NCI-H460 (cell line): ENCODE data around the gene PELI2. TPM values are rescaled to one million over a fixed set of nuclear protein-coding genes. Genes with fewer than 3 reads are reported as not detected.

Experiments used
- DNase-seq: peaks from one replicate; pipeline ENCODE4 v3.0.0-alpha.2; 2016; ENCODE audit warnings: low read depth; ENCODE audit errors: extremely low read depth
- total RNA-seq: library from RNA; depleted of rRNA; stranded (reverse); fragments of >200 nt; shearing (Covaris generic); gene quantifications from 2 replicates; pipeline ENCODE4 v1.2.3, GENCODE V29; 2014

PELI2 gene
- total RNA-seq, 1 experiment from 2014 or later = 44.6 TPM

- no peak for DNase-seq
Measured at GRCh38 chr14:56284641-56285040, 166.4 kb downstream of the PELI2 start.

- DNase-seq = no peak
Measured at GRCh38 chr14:56289155-56289554, 170.9 kb downstream of the PELI2 start.

- no peak for DNase-seq
Measured at GRCh38 chr14:56290195-56290594, 172.0 kb downstream of the PELI2 start.

GRCh38 chr14:56292970-56293369 is 174.8 kb downstream of the PELI2 start:
- DNase-seq = no peak

GRCh38 chr14:56293506-56293905 is 175.3 kb downstream of the PELI2 start:
- DNase-seq = no peak

- no peak for DNase-seq
Measured at GRCh38 chr14:56294128-56294527, 175.9 kb downstream of the PELI2 start.

- DNase-seq = no peak
Measured at GRCh38 chr14:56295743-56296142, 177.5 kb downstream of the PELI2 start.

GRCh38 chr14:56297449-56297848 is 179.2 kb downstream of the PELI2 start:
- DNase-seq = no peak

GRCh38 chr14:56299306-56299984 is 181.2 kb downstream of the PELI2 start:
- no peak for DNase-seq

GRCh38 chr14:56300495-56300894 is 182.3 kb downstream of the PELI2 start:
- no peak for DNase-seq

- no peak for DNase-seq
Measured at GRCh38 chr14:56304456-56304855, 186.2 kb downstream of the PELI2 start.

GRCh38 chr14:56309198-56309597 is 191.0 kb downstream of the PELI2 start:
- no peak for DNase-seq

- no peak for DNase-seq
Measured at GRCh38 chr14:56310643-56311042, 192.4 kb downstream of the PELI2 start.

- no peak for DNase-seq
Measured at GRCh38 chr14:56313789-56314188, 195.6 kb downstream of the PELI2 start.

- DNase-seq = no peak
Measured at GRCh38 chr14:56318393-56319115, 200.3 kb downstream of the PELI2 start.

- DNase-seq = no peak
Measured at GRCh38 chr14:56321861-56322260, 203.7 kb downstream of the PELI2 start.

- DNase-seq = no peak
Measured at GRCh38 chr14:56322531-56322930, 204.3 kb downstream of the PELI2 start.

- no peak for DNase-seq
Measured at GRCh38 chr14:56324454-56324853, 206.2 kb downstream of the PELI2 start.

GRCh38 chr14:56324856-56325699 is 206.9 kb downstream of the PELI2 start:
- no peak for DNase-seq

GRCh38 chr14:56328021-56328420 is 209.8 kb downstream of the PELI2 start:
- DNase-seq = no peak

- DNase-seq = no peak
Measured at GRCh38 chr14:56331592-56332216, 213.5 kb downstream of the PELI2 start.
